A673 (cell line): Measurements from ENCODE around the gene MCM7. TPM values are rescaled to one million over a fixed set of nuclear protein-coding genes. Genes with fewer than 3 reads are reported as not detected.

Source experiments
- BruUV-seq: library from RNA; stranded (reverse); fragments of 400-500 nt; replicated peaks from 2 replicates; lab custom pipeline; 2021; lab: Mats Ljungman, UMichigan
- CTCF ChIA-PET: fragments of 300-600 bp; sonication (Branson Sonifier 250); formaldehyde crosslinking; loops from one replicate; lab custom pipeline; 2022; ENCODE audit warnings: antibody characterized with exemption; lab: Charles Lee
- POLR2A ChIA-PET: fragments of 300-600 bp; sonication (Branson Sonifier 250); formaldehyde crosslinking; loops from one replicate; lab custom pipeline; 2022; ENCODE audit warnings: antibody characterized with exemption; ENCODE audit not compliant: low non-redundant PET; lab: Charles Lee
- DNase-seq: peaks from one replicate; pipeline ENCODE4 v3.0.0-alpha.2; 2015; ENCODE audit warnings: low spot score
- H3K27ac ChIP-seq: fragments of 200-600 bp; sonication (generic); 2 replicates; pipeline ENCODE4 v1.5.1; 2016; ENCODE audit warnings: mixed run types, low read depth, mild to moderate bottlenecking, mixed read lengths, antibody characterized with exemption, low read length; ENCODE audit not compliant: poor library complexity, severe bottlenecking
- H3K27me3 ChIP-seq: fragments of 200-600 bp; sonication (generic); replicated peaks from 2 replicates; pipeline ENCODE4 v1.6.1; 2017; ENCODE audit warnings: mixed run types, low read depth, mild to moderate bottlenecking, mixed read lengths, antibody characterized with exemption, low read length; ENCODE audit not compliant: insufficient read depth, poor library complexity
- H3K36me3 ChIP-seq: fragments of 200-600 bp; sonication (generic); 2 replicates; pipeline ENCODE4 v1.6.1; 2016; ENCODE audit warnings: mixed run types, mild to moderate bottlenecking, mixed read lengths, antibody characterized with exemption, low read length; ENCODE audit not compliant: insufficient read depth, poor library complexity, severe bottlenecking
- H3K4me1 ChIP-seq: fragments of 200-600 bp; sonication (generic); 2 replicates; pipeline ENCODE4 v1.6.1; 2017; ENCODE audit warnings: mixed run types, mild to moderate bottlenecking, mixed read lengths, antibody characterized with exemption, low read length; ENCODE audit not compliant: insufficient read depth, poor library complexity, severe bottlenecking
- H3K4me3 ChIP-seq: fragments of 200-600 bp; sonication (generic); 2 replicates; pipeline ENCODE4 v1.5.1; 2016; ENCODE audit warnings: low read depth, mixed run types, mild to moderate bottlenecking, mixed read lengths, low read length; ENCODE audit not compliant: poor library complexity, severe bottlenecking
- H3K9me3 ChIP-seq: fragments of 200-600 bp; sonication (generic); 2 replicates; pipeline ENCODE4 v1.6.1; 2016; ENCODE audit warnings: mixed run types, low read depth, mild to moderate bottlenecking, mixed read lengths, antibody characterized with exemption, low read length; ENCODE audit not compliant: poor library complexity, severe bottlenecking
- CTCF ChIP-seq: fragments of 300-800, 200-600 bp; sonication (generic); conservative IDR thresholded peaks from 2 replicates; pipeline ENCODE4 v1.5.1; 2017; ENCODE audit warnings: low read depth, mild to moderate bottlenecking, antibody characterized with exemption, low read length, moderate library complexity, mixed read lengths
- EZH2 ChIP-seq: fragments of 200-600 bp; sonication (generic); IDR thresholded peaks from 2 replicates; pipeline ENCODE4 v1.6.1; 2017; ENCODE audit warnings: borderline replicate concordance, low read depth, mild to moderate bottlenecking, mixed read lengths, antibody characterized with exemption, low read length; ENCODE audit not compliant: poor library complexity, severe bottlenecking
- intact Hi-C: fragments of 100-400 bp; cut with micrococcal nuclease; formaldehyde crosslinking; loops from one replicate; pipeline ENCODE4 v1.10.0; 2022; ENCODE audit not compliant: unreplicated experiment
- total RNA-seq: library from RNA; stranded (reverse); gene quantifications from 2 replicates; pipeline ENCODE4 v1.2.3, GENCODE V29; 2021

The MCM7 gene
- total RNA-seq, 1 experiment from 2014 or later = 399 TPM

- ChIA-PET CTCF (no interaction called here), POLR2A (no interaction called here)
- no peak overlapping the region for H3K4me3 ChIP-seq
- TF ChIP-seq EZH2 = no peak
- no peak for TF ChIP-seq CTCF
- intact Hi-C loops = no loop called here
- no peaks in the 10 kb centered on the region for H3K27me3 ChIP-seq
- no peak for DNase-seq
- H3K9me3 ChIP-seq = no peaks in the 10 kb centered on the region
- H3K27ac ChIP-seq = no peak overlapping the region
- no TSS peak for BruUV-seq
- H3K4me1 ChIP-seq = no peaks in the 10 kb centered on the region
- peaks cover 52% of the 10 kb centered on the region for H3K36me3 ChIP-seq
Measured at GRCh38 chr7:100111914-100112313, 10.7 kb upstream of the MCM7 start.

GRCh38 chr7:100111156-100111555, 10.0 kb upstream of the MCM7 start:
- H3K4me3 ChIP-seq = no peak overlapping the region
- no peak for TF ChIP-seq EZH2
- no peak for TF ChIP-seq CTCF
- H3K4me1 ChIP-seq = no peaks in the 10 kb centered on the region
- ChIA-PET CTCF (no interaction called here), POLR2A (no interaction called here)
- no peaks in the 10 kb centered on the region for H3K9me3 ChIP-seq
- no peaks in the 10 kb centered on the region for H3K27me3 ChIP-seq
- no peak overlapping the region for H3K27ac ChIP-seq
- intact Hi-C loops = no loop called here
- BruUV-seq = no TSS peak
- no peak for DNase-seq
- peaks cover 56% of the 10 kb centered on the region for H3K36me3 ChIP-seq

- Histone ChIP-seq H3K4me1 (no peaks in the 10 kb centered on the region), H3K9me3 (no peaks in the 10 kb centered on the region), H3K4me3 (no peak overlapping the region), H3K27ac (no peak overlapping the region), H3K27me3 (no peaks in the 10 kb centered on the region), H3K36me3 (peaks cover 66% of the 10 kb centered on the region)
- intact Hi-C loops = no loop called here
- DNase-seq = no peak
- no TSS peak for BruUV-seq
- CTCF ChIA-PET = no interaction called here
- TF ChIP-seq EZH2 = no peak
- 0 out of 2 replicates have a peak, but pooled peaks have one; percentile 19 for TF ChIP-seq CTCF
- POLR2A ChIA-PET = no interaction called here
Measured at GRCh38 chr7:100109521-100110163, 8.4 kb upstream of the MCM7 start.
